NCI-H2196 (cell line): ENCODE results near the gene CEP44.
"Not testable (repeated sequence)": the region's sequence is repeated elsewhere in the genome, so short reads cannot be mapped to it uniquely, and the experiment has no call there.

ENCODE experiments used
- DNase-seq: peaks from one replicate; lab custom pipeline; 2025; ENCODE audit not compliant: unreplicated experiment; lab: John Stamatoyannopoulos, UW

Gene CEP44

GRCh38 chr4:174320494-174321199 lies 36.9 kb downstream of the CEP44 start:
- DNase-seq = no peak

- no peak for DNase-seq
Observed at GRCh38 chr4:174324236-174324635, 40.5 kb downstream of the CEP44 start.

- no peak for DNase-seq
Observed at GRCh38 chr4:174324725-174325124, 41.0 kb downstream of the CEP44 start.

GRCh38 chr4:174332741-174333493 lies 49.2 kb downstream of the CEP44 start:
- no peak for DNase-seq

- no peak for DNase-seq
Observed at GRCh38 chr4:174334628-174335027, 50.9 kb downstream of the CEP44 start.

- no peak for DNase-seq
Observed at GRCh38 chr4:174340714-174341113, 57.0 kb downstream of the CEP44 start.

- DNase-seq = no peak
Observed at GRCh38 chr4:174349156-174349555, 65.4 kb downstream of the CEP44 start.

GRCh38 chr4:174352061-174352819 lies 68.5 kb downstream of the CEP44 start:
- no peak for DNase-seq

GRCh38 chr4:174357321-174357720 lies 73.6 kb downstream of the CEP44 start:
- no peak for DNase-seq

- no peak for DNase-seq
Observed at GRCh38 chr4:174358410-174358809, 74.7 kb downstream of the CEP44 start.

- DNase-seq = no peak
Observed at GRCh38 chr4:174358829-174359228, 75.1 kb downstream of the CEP44 start.

- no peak for DNase-seq
Observed at GRCh38 chr4:174362340-174362739, 78.6 kb downstream of the CEP44 start.

GRCh38 chr4:174363782-174364181 lies 80.1 kb downstream of the CEP44 start:
- not testable (repeated sequence) for DNase-seq

GRCh38 chr4:174365018-174365587 lies 81.4 kb downstream of the CEP44 start:
- DNase-seq = no peak

- no peak for DNase-seq
Observed at GRCh38 chr4:174369985-174370384, 86.3 kb downstream of the CEP44 start.

- DNase-seq = no peak
Observed at GRCh38 chr4:174373821-174374220, 90.1 kb downstream of the CEP44 start.

GRCh38 chr4:174375422-174375821 lies 91.7 kb downstream of the CEP44 start:
- no peak for DNase-seq

- DNase-seq = no peak
Observed at GRCh38 chr4:174377613-174378012, 93.9 kb downstream of the CEP44 start.

- DNase-seq = no peak
Observed at GRCh38 chr4:174378951-174379350, 95.2 kb downstream of the CEP44 start.

GRCh38 chr4:174380206-174380605 lies 96.5 kb downstream of the CEP44 start:
- not testable (repeated sequence) for DNase-seq

GRCh38 chr4:174380699-174381439 lies 97.2 kb downstream of the CEP44 start:
- no peak for DNase-seq
